ENCODE results near the gene NDUFA7. TPM values are rescaled to one million over a fixed set of nuclear protein-coding genes. Genes with fewer than 3 reads are reported as not detected.

Gene NDUFA7
- total RNA-seq = 10 to 100 TPM; 11.2 to 40.0 (median 18.6) TPM

DNA sequence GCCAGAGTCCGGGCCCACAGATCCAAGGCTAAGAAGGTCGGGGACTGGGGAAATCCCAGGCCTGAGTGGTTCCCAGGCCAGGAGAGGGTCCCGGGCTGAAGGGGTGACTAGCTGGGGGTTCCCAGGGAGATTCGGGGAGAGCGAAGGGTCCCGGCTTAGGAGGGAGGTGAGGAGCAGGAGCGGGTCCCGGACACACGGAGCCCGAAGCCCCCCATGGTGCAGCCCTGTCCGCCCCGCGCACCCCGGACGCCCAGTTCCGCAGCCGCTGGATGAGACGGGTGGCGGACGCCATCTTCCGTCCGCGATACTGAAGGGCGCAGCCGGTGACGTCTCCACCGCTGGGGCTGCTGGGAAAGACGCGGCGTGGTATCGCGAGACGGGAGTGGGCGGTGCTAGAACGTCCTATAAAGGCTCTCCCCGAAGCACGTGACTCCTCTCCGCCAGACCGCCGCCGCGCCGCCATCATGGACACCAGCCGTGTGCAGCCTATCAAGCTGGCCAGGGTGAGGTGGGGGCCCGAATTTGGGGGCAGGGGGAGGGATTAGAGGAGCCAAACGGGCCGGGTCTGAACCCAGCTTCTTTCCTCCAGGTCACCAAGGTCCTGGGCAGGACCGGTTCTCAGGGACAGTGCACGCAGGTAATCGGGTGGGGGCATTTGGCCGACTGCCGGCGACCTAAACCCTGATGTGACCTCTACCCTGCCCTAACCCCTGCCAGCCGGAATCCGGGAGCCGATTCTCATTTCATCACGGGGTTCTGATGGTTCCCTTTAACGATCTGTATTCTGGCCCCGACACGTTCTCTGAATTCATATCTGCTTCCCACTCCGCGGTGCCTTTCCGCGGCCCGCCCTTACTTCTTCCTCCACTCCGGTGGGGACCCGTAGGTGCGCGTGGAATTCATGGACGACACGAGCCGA is at the start of gene NDUFA7, which contains the start of gene RPS28:
NDUFA7 (minus strand) TSS at position 309 of the 919 bp plus-strand sequence; CDS start at position 292, 17 bp downstream.
RPS28 (plus strand) TSS at position 430 of the 919 bp plus-strand sequence; CDS start at position 465, 35 bp downstream.
- in situ Hi-C loops (cut with MboI; ENCODE audit: low pct_ligation_motif_present in 1 of 4, low pct_unique_long_range_greater_than_20kb in 1 of 4, low sequenced_read_pairs in 3 of 4) = loop anchor here in 1 of 4 donors (5.0 kb wide), 1 partner anchor 54 kb away; no protein-coding TSS in a partner anchor
- Histone ChIP-seq H3K36me3 (no peaks in the 10 kb centered on the region), H3K27ac (peak within 1 kb of the TSS; percentile 90 to 96 (median 94)), H3K4me1 (peaks cover 20 to 29% (median 24%) of the 10 kb centered on the region in 4 donors), H3K9me3 (no peaks in the 10 kb centered on the region), H3K4me3 (peak within 1 kb of the TSS; percentile 76 to 99 (median 87)), H3K27me3 (no peaks in the 10 kb centered on the region)
- 0% methylated on average over 61 of the region's 72 CpGs; no CpG with 5 or more reads in 1 of the 2 donors for WGBS, 2 donors (ENCODE audit: low coverage in 1 of 2)
- TF ChIP-seq POLR2AphosphoS5 (IDR thresholded peaks at IDR 0.05) (peak; percentile 97 to 99 (median 98)), EP300 (IDR thresholded peaks at IDR 0.05; ENCODE audit: low read depth) (no peak), POLR2A (IDR thresholded peaks at IDR 0.05) (peak; percentile 97), CTCF (IDR thresholded peaks at IDR 0.05) (peak in 3 of 5 experiments; percentile 17 to 36 (median 32))
- DNase-seq = peak; percentile 98
- intact Hi-C loops (cut with DNase I; ENCODE audit: low total_unique reads) = no loop called here

DNA sequence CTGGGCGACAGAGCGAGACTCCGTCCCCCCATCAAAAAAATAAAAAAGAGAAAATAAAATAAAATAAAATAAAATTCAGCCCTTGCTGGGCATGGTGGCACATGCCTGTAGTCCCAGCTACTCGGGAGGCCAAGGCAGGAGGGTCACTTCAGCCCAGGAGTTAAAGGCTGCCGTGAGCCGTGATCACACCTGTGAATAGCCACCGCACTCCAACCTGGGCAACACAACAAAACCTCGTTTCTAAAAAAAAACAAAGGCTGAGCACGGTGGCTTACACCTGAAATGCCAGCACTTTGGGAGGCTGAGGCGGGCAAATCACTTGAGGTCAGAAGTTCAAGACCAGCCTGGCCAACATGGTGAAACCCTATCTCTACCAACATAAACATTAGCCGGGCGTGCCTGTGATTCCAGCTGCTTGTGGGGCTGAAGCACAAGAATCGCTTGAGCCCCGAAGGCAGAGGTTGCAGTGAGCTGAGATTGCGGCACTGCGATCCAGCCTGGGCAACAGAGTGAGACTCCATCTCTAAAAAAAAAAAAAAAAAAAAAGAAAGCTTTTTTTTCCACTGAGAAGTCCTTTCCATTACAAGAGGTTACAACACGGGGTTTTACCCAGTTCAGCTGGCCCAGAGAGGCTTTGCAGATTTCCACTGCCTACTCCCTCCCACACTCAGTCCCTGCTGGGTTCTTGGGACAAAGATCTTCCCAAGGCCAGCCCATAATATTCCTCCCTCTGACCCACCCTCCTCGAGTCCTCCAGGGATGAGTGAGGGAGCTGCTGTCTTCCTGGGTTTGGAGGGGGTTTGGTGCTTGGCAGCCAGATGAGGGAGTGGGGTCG is 49.2 kb upstream of the NDUFA7 start:
- intact Hi-C loops (cut with DNase I; ENCODE audit: low total_unique reads) = no loop called here
- peaks cover 2% of the 10 kb centered on the region for H3K27me3 ChIP-seq
- no peak overlapping the region for H3K4me3 ChIP-seq
- peak overlapping the region in 1 of 4 donors; percentile 21 for H3K27ac ChIP-seq
- in situ Hi-C loops (cut with MboI; ENCODE audit: low pct_ligation_motif_present in 1 of 4, low pct_unique_long_range_greater_than_20kb in 1 of 4, low sequenced_read_pairs in 3 of 4) = no loop called here
- TF ChIP-seq CTCF (IDR thresholded peaks at IDR 0.05) (no peak), POLR2AphosphoS5 (IDR thresholded peaks at IDR 0.05) (no peak), EP300 (IDR thresholded peaks at IDR 0.05; ENCODE audit: low read depth) (no peak), POLR2A (IDR thresholded peaks at IDR 0.05) (no peak)
- DNase-seq = no peak
- peaks cover 17 to 33% (median 31%) of the 10 kb centered on the region in 4 donors for H3K4me1 ChIP-seq
- H3K36me3 ChIP-seq = no peaks in the 10 kb centered on the region
- WGBS, 2 donors (ENCODE audit: low coverage in 1 of 2) = 73 to 74% methylated on average over 9 to 18 of the region's 19 CpGs
- H3K9me3 ChIP-seq = no peaks in the 10 kb centered on the region

DNA sequence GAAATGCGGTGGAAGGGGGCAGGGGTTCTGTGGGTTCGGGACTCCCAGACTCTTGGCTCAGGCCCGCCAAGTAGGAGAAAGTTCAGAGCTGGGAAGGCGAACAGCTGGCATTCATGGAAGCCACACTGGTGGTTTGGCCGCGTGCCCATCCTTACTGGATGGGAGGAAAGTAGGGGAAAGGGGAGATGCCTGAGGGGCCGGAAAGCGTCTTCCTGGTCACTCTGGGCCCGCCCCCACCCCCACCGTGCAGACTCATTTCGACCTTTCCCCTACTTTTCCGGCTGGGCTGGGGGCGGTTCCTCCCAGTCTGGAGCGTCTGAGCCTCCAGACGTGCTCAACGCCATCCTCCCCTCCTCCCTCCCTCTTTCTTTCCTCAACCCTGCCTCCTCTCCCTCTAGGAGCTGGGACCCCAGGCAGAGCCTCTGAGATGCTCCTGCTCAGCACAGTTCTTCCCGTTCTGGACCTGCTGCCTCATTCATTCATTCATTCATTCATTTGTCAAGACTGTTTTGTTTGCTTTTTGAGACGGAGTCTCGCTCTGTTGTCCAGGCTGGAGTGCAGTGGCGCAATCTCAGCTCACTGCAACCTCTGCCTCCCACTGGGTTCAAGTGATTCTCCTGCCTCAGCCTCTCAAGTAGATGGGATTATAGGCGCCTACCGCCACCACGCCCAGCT is 46.3 kb upstream of the NDUFA7 start:
- intact Hi-C loops (cut with DNase I; ENCODE audit: low total_unique reads) = loop anchor here (10.0 kb wide), 1 partner anchor 77 kb away; the partner anchor contains the start of gene HNRNPM
- peak overlapping the region in 2 of 4 donors; percentile 3 to 11 for H3K4me3 ChIP-seq

More for the DNA sequence above, 46.3 kb upstream of the NDUFA7 start:
- H3K4me1 ChIP-seq = peaks cover 22 to 62% (median 46%) of the 10 kb centered on the region in 4 donors
- peaks cover 29% of the 10 kb centered on the region for H3K27me3 ChIP-seq
- 19 to 44% methylated on average over 10 to 21 of the region's 23 CpGs for WGBS, 2 donors (ENCODE audit: low coverage in 1 of 2)
- no peaks in the 10 kb centered on the region for H3K36me3 ChIP-seq
- DNase-seq = peak; percentile 87
- in situ Hi-C loops (cut with MboI; ENCODE audit: low pct_ligation_motif_present in 1 of 4, low pct_unique_long_range_greater_than_20kb in 1 of 4, low sequenced_read_pairs in 3 of 4) = no loop called here
- TF ChIP-seq EP300 (IDR thresholded peaks at IDR 0.05; ENCODE audit: low read depth) (peak; percentile 17), POLR2A (IDR thresholded peaks at IDR 0.05) (no peak), POLR2AphosphoS5 (IDR thresholded peaks at IDR 0.05) (peak; percentile 54 to 74 (median 64)), CTCF (IDR thresholded peaks at IDR 0.05) (no peak)
- H3K27ac ChIP-seq = peak overlapping the region; percentile 63 to 94 (median 72)
- H3K9me3 ChIP-seq = no peaks in the 10 kb centered on the region
